ENCODE results near the gene MASTL. TPM values are rescaled to one million over a fixed set of nuclear protein-coding genes. Genes with fewer than 3 reads are reported as not detected.

Gene MASTL
- total RNA-seq, 1 experiment from 2014 or later: 25.5 TPM

- H3K27me3 Mint-ChIP-seq (ENCODE audit: low read depth): no peaks in the 10 kb centered on the region
- ChIA-PET POLR2A (interaction anchor here (0.5 kb wide), 1 partner anchor 90 kb away, joined by 3 read pairs; no protein-coding TSS in a partner anchor), CTCF (no interaction called here)
- TF ChIP-seq ARID4B (CRISPR knock-in tag; IDR thresholded peaks at IDR 0.05; ENCODE audit: borderline replicate concordance) (no peak), SOX15 (CRISPR knock-in tag; IDR thresholded peaks at IDR 0.05) (no peak), ELF4 (CRISPR knock-in tag; IDR thresholded peaks at IDR 0.05; ENCODE audit: low read depth) (no peak), FOXP4 (CRISPR knock-in tag; IDR thresholded peaks at IDR 0.05) (no peak), ZNF423 (CRISPR knock-in tag; IDR thresholded peaks at IDR 0.05) (no peak), ZNF512 (CRISPR knock-in tag; IDR thresholded peaks at IDR 0.05; ENCODE audit: borderline replicate concordance) (no peak), FOXK1 (CRISPR knock-in tag; IDR thresholded peaks at IDR 0.05) (no peak), NR1H2 (CRISPR knock-in tag; IDR thresholded peaks at IDR 0.05) (no peak), JUN (CRISPR knock-in tag; IDR thresholded peaks at IDR 0.05) (no peak), RORB (CRISPR knock-in tag; IDR thresholded peaks at IDR 0.05) (no peak), ZNF138 (CRISPR knock-in tag; conservative IDR thresholded peaks at IDR 0.05) (no peak), NFE2L1 (CRISPR knock-in tag; IDR thresholded peaks at IDR 0.05) (no peak), SMAD3 (CRISPR knock-in tag; IDR thresholded peaks at IDR 0.05; ENCODE audit: borderline replicate concordance) (no peak), JAZF1 (CRISPR knock-in tag; IDR thresholded peaks at IDR 0.05) (no peak), OVOL2 (CRISPR knock-in tag; IDR thresholded peaks at IDR 0.05; ENCODE audit: borderline replicate concordance) (no peak), CTCF (IDR thresholded peaks at IDR 0.05) (no peak), TP53 (CRISPR knock-in tag; IDR thresholded peaks at IDR 0.05) (no peak)
- peaks cover 50% of the 10 kb centered on the region for H3K36me3 Mint-ChIP-seq
- H3K27ac Mint-ChIP-seq: peak overlapping the region; percentile 97
- ATAC-seq: no peak
- DNase-seq (ENCODE audit: low spot score): no peak
- H3K4me1 Mint-ChIP-seq: peaks cover 15% of the 10 kb centered on the region
- peak overlapping the region; percentile 100 for H3K4me3 Mint-ChIP-seq
- H3K9me3 Mint-ChIP-seq: no peaks in the 10 kb centered on the region
Observed at GRCh38 chr10:27157150-27157549, 2.0 kb downstream of the MASTL start.

GRCh38 chr10:27158421-27158820 lies 3.3 kb downstream of the MASTL start:
- no peak for TF ChIP-seq ZNF219 (CRISPR knock-in tag; IDR thresholded peaks at IDR 0.05; ENCODE audit: borderline replicate concordance)
- no peak for TF ChIP-seq JAZF1 (CRISPR knock-in tag; IDR thresholded peaks at IDR 0.05)
- TF ChIP-seq PREB (CRISPR knock-in tag; IDR thresholded peaks at IDR 0.05; ENCODE audit: borderline replicate concordance): no peak
- TF ChIP-seq IRF2 (CRISPR knock-in tag; IDR thresholded peaks at IDR 0.05; ENCODE audit: borderline replicate concordance, low read depth): no peak
- no peak for TF ChIP-seq ELF4 (CRISPR knock-in tag; IDR thresholded peaks at IDR 0.05; ENCODE audit: low read depth)
- no peak for TF ChIP-seq CTCF (IDR thresholded peaks at IDR 0.05)
- TF ChIP-seq KAT7 (CRISPR knock-in tag; IDR thresholded peaks at IDR 0.05; ENCODE audit: borderline replicate concordance): no peak
- TF ChIP-seq GABPB1 (CRISPR knock-in tag; IDR thresholded peaks at IDR 0.05): no peak
- TF ChIP-seq ZNF317 (CRISPR knock-in tag; IDR thresholded peaks at IDR 0.05; ENCODE audit: borderline replicate concordance, low read depth): no peak
- CTCF ChIA-PET: no interaction called here
- peaks cover 49% of the 10 kb centered on the region for H3K36me3 Mint-ChIP-seq
- POLR2A ChIA-PET: no interaction called here
- H3K4me1 Mint-ChIP-seq: peaks cover 5% of the 10 kb centered on the region
- no peak for ATAC-seq
- no peaks in the 10 kb centered on the region for H3K27me3 Mint-ChIP-seq (ENCODE audit: low read depth)
- H3K4me3 Mint-ChIP-seq: no peak overlapping the region
- no peaks in the 10 kb centered on the region for H3K9me3 Mint-ChIP-seq
- H3K27ac Mint-ChIP-seq: no peak overlapping the region
- no peak for DNase-seq (ENCODE audit: low spot score)
